Endodermal cell (in vitro differentiated cells): ENCODE results near the gene CPN1. TPM values are rescaled to one million over a fixed set of nuclear protein-coding genes. Genes with fewer than 3 reads are reported as not detected.

Experiments
- DNase-seq: peaks from one replicate; pipeline ENCODE4 v3.0.0-alpha.2; 2017
- H3K27ac ChIP-seq: 2 replicates; pipeline ENCODE4 v1.5.1; 2013; ENCODE audit warnings: mild to moderate bottlenecking, low read depth, low read length, moderate library complexity
- H3K27me3 ChIP-seq: 2 replicates; pipeline ENCODE4 v1.6.1; 2013; ENCODE audit warnings: mild to moderate bottlenecking, low read length, moderate library complexity; ENCODE audit not compliant: insufficient read depth, control insufficient read depth, poor library complexity, severe bottlenecking
- H3K36me3 ChIP-seq: 2 replicates; pipeline ENCODE4 v1.7.0; 2013; ENCODE audit warnings: mild to moderate bottlenecking, low read length, moderate library complexity; ENCODE audit not compliant: control insufficient read depth, insufficient read depth
- H3K4me1 ChIP-seq: one replicate; pipeline ENCODE4 v1.7.0; 2013; ENCODE audit warnings: low read length; ENCODE audit not compliant: control insufficient read depth, insufficient read depth
- H3K4me3 ChIP-seq: 2 replicates; pipeline ENCODE4 v1.5.1; 2013; ENCODE audit warnings: mild to moderate bottlenecking, low read length, moderate library complexity
- H3K9ac ChIP-seq: 2 replicates; pipeline ENCODE4 v1.6.1; 2013; ENCODE audit warnings: mild to moderate bottlenecking, low read length, moderate library complexity; ENCODE audit not compliant: poor library complexity, severe bottlenecking; ENCODE audit errors: extremely low read depth
- H3K9me3 ChIP-seq: 2 replicates; pipeline ENCODE4 v1.6.1; 2013; ENCODE audit warnings: mild to moderate bottlenecking, low read length, moderate library complexity; ENCODE audit not compliant: control insufficient read depth
- H3K27ac Mint-ChIP-seq: 2 replicates; pipeline ENCODE4 v1.8.0; 2020; ENCODE audit warnings: mixed read lengths
- H3K27me3 Mint-ChIP-seq: 2 replicates; pipeline ENCODE4 v1.8.0; 2021; ENCODE audit warnings: mild to moderate bottlenecking, mixed read lengths; ENCODE audit not compliant: insufficient read depth
- H3K36me3 Mint-ChIP-seq: 2 replicates; pipeline ENCODE4 v1.8.0; 2020; ENCODE audit warnings: low read depth, mixed read lengths
- H3K4me1 Mint-ChIP-seq: 2 replicates; pipeline ENCODE4 v1.8.0; 2020; ENCODE audit warnings: mixed read lengths
- H3K4me3 Mint-ChIP-seq: 2 replicates; pipeline ENCODE4 v1.8.0; 2020; ENCODE audit warnings: mild to moderate bottlenecking, moderate library complexity, mixed read lengths
- H3K9me3 Mint-ChIP-seq: 2 replicates; pipeline ENCODE4 v1.8.0; 2020; ENCODE audit warnings: mild to moderate bottlenecking, mixed read lengths
- WGBS, 2 experiments: methylation state at CpG; one replicate each; pipeline versions ENCODE4 v1.1.5 to v1.1.7; 2013; ENCODE audit warnings: missing lambda C conversion rate in 2 of 2, mixed read lengths in 1 of 2; ENCODE audit not compliant: insufficient coverage in 1 of 2, insufficient read length in 1 of 2; 5-methylcytosine and 5-hydroxymethylcytosine counted together
- long read RNA-seq, 4 experiments: library from polyadenylated mRNA in 2 of 4; library from RNA in 1 of 4; library from capped mRNA in 1 of 4; stranded (forward) in 3 of 4; unstranded in 1 of 4; transcript quantifications; one replicate each; pipeline ENCODE4 v2.0.0, GENCODE V29; 2020 to 2021; ENCODE audit warnings: inconsistent platforms in 1 of 4
- polyA plus RNA-seq, 2 experiments: library from polyadenylated mRNA; stranded (reverse); fragments of 50-300 nt; gene quantifications; one replicate each; pipeline ENCODE4 v1.2.3, GENCODE V29; 2013
- total RNA-seq, 2 donors: library from RNA; stranded (reverse); fragmentation: NEBNext Ultra II Directional in 1 of 2; extraction: Animal tissue kit (Norgen Biotek cat#: 25700) in 1 of 2; gene quantifications; 2 replicates in 1 of 2; 3 replicates in 1 of 2; pipeline ENCODE4 v1.2.1, GENCODE V29; 2021
- TF ChIP-seq, protein P1 (sequence below): fragments of 200-600 bp; sonication (generic); conservative IDR thresholded peaks from 2 replicates; pipeline ENCODE4 v1.5.0; 2021; ENCODE audit warnings: antibody characterized with exemption, mild to moderate bottlenecking

Gene CPN1
- 1 to 10 TPM in 1 of 2 donors, under 1 TPM in 1; 0.71 to 1.3 TPM for total RNA-seq
- polyA plus RNA-seq (2013, experiment 1 of 2), result 0.14 TPM
- polyA plus RNA-seq (2013, experiment 2 of 2), result 0.33 TPM
- long read RNA-seq, experiment 1, partial matches to known transcripts, result 0 of 1 reads
- long read RNA-seq, experiment 1, other reads (novel, unspliced or antisense), result 1 of 1 reads
- long read RNA-seq, experiment 2, result 0 reads
- long read RNA-seq, experiment 3, partial matches to known transcripts, result 0 of 1 reads
- long read RNA-seq, experiment 3, other reads (novel, unspliced or antisense), result 0 of 1 reads
- long read RNA-seq, experiment 4, partial matches to known transcripts, result 0 of 2 reads
- long read RNA-seq, experiment 4, other reads (novel, unspliced or antisense), result 1 of 2 reads

DNA sequence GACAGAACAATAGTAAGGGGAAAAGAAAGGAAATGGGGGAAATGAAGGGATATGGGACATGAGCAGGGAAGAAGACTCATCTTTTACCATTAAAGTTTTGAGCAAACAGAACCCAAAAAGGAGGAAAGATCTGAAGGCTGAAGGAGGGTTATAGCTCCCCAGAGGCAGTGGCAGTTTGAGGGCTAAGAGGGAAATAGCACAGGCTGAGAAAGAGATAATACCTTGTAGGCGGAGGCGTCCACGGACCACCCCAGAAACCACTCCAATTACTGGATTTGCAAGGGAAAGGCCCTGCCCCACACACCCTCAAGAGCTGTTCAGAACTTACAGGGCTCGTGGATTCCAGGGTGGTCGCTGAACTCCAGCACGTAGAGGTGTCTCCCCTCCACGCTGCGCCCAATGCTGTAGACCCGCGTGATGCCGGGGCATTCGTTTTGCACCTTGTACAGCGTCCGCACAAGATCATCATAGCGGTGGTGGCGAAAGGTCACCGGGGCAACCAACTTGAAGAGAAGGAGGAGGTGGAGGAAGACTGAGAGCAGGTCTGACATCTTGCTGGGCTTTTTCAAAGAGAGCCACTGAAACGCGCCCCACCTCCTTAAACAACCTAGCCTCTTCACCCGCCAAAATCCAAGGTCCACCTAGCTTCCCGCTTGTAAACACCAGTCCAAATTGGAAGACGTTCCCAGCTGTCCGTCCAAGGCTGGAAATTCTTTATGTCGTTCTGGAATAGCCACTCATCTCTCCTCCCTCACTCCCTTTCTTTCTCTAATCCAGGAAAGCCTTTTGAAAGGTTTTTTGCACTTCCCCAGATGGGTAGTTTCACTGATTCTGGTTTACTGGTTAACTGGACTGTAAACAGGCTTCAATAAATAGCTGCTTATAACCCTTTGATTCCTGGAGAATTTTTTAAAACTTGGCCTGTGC, at the start of gene CPN1:
Gene CPN1 (minus strand): TSS at position 795 of the 927 bp plus-strand sequence. CDS start 244 bp downstream, at position 551.
- Histone ChIP-seq H3K4me3 (no peak within 1 kb of the TSS), H3K9ac (no peak within 1 kb of the TSS), H3K27me3 (no peaks in the 10 kb centered on the region), H3K9me3 (no peaks in the 10 kb centered on the region), H3K36me3 (no peaks in the 10 kb centered on the region), H3K27ac (no peak within 1 kb of the TSS), H3K4me1 (no peaks in the 10 kb centered on the region)
- no peak for DNase-seq
- Mint-ChIP-seq H3K9me3 (no peaks in the 10 kb centered on the region), H3K4me1 (peaks cover 9% of the 10 kb centered on the region), H3K27ac (no peak within 1 kb of the TSS), H3K4me3 (peak within 1 kb of the TSS; percentile 19), H3K36me3 (no peaks in the 10 kb centered on the region), H3K27me3 (peaks cover 16% of the 10 kb centered on the region)
- WGBS, 2 experiments, result 93 to 97% methylated on average over 19 to 24 of the region's 24 CpGs
- TF ChIP-seq, protein P1, sequence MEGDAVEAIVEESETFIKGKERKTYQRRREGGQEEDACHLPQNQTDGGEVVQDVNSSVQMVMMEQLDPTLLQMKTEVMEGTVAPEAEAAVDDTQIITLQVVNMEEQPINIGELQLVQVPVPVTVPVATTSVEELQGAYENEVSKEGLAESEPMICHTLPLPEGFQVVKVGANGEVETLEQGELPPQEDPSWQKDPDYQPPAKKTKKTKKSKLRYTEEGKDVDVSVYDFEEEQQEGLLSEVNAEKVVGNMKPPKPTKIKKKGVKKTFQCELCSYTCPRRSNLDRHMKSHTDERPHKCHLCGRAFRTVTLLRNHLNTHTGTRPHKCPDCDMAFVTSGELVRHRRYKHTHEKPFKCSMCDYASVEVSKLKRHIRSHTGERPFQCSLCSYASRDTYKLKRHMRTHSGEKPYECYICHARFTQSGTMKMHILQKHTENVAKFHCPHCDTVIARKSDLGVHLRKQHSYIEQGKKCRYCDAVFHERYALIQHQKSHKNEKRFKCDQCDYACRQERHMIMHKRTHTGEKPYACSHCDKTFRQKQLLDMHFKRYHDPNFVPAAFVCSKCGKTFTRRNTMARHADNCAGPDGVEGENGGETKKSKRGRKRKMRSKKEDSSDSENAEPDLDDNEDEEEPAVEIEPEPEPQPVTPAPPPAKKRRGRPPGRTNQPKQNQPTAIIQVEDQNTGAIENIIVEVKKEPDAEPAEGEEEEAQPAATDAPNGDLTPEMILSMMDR, result no peak

- H3K4me1 ChIP-seq, result no peaks in the 10 kb centered on the region
- no peaks in the 10 kb centered on the region for H3K36me3 ChIP-seq
- Mint-ChIP-seq H3K27ac (no peak overlapping the region), H3K36me3 (no peaks in the 10 kb centered on the region), H3K4me3 (no peak overlapping the region), H3K4me1 (peaks cover 2% of the 10 kb centered on the region), H3K9me3 (peaks cover 15% of the 10 kb centered on the region), H3K27me3 (no peaks in the 10 kb centered on the region)
- no peak for DNase-seq
- no peak overlapping the region for H3K9ac ChIP-seq
- TF ChIP-seq, protein P1, result no peak
- H3K4me3 ChIP-seq, result no peak overlapping the region
- no peaks in the 10 kb centered on the region for H3K27me3 ChIP-seq
- H3K27ac ChIP-seq, result no peak overlapping the region
- peaks cover 15% of the 10 kb centered on the region for H3K9me3 ChIP-seq
- 88 to 93% methylated on average over 6 to 7 of the region's 7 CpGs for WGBS, 2 experiments
Observed at GRCh38 chr10:100130831-100131230, 49.2 kb upstream of the CPN1 start.

GRCh38 chr10:100129424-100129823, 47.8 kb upstream of the CPN1 start:
- no peaks in the 10 kb centered on the region for H3K36me3 ChIP-seq
- no peak overlapping the region for H3K9ac ChIP-seq
- Mint-ChIP-seq H3K4me1 (peaks cover 2% of the 10 kb centered on the region), H3K9me3 (peaks cover 5% of the 10 kb centered on the region), H3K27ac (no peak overlapping the region), H3K4me3 (no peak overlapping the region), H3K27me3 (no peaks in the 10 kb centered on the region), H3K36me3 (no peaks in the 10 kb centered on the region)
- no peaks in the 10 kb centered on the region for H3K27me3 ChIP-seq
- H3K4me3 ChIP-seq, result no peak overlapping the region
- no peaks in the 10 kb centered on the region for H3K4me1 ChIP-seq
- 84 to 91% methylated on average over 5 to 9 of the region's 9 CpGs for WGBS, 2 experiments
- TF ChIP-seq, protein P1, result no peak
- peaks cover 3% of the 10 kb centered on the region for H3K9me3 ChIP-seq
- no peak overlapping the region for H3K27ac ChIP-seq
- DNase-seq, result no peak
